22Rv1 (cell line): Measurements from ENCODE around the gene TMEM248.

Experiments
- H3K27ac ChIP-seq: fragments of 450-650 bp; 2 replicates; pipeline ENCODE4 v1.5.1; 2017
- ZFX ChIP-seq: fragments of 450-650 bp; IDR thresholded peaks from 2 replicates; pipeline ENCODE4 v1.6.1; 2017; ENCODE audit warnings: antibody characterized with exemption, borderline replicate concordance
- TF ChIP-seq, protein P1 (sequence below): fragments of 450-650 bp; IDR thresholded peaks from 2 replicates; pipeline ENCODE4 v1.5.1; 2017; ENCODE audit warnings: mild to moderate bottlenecking

Gene TMEM248

DNA sequence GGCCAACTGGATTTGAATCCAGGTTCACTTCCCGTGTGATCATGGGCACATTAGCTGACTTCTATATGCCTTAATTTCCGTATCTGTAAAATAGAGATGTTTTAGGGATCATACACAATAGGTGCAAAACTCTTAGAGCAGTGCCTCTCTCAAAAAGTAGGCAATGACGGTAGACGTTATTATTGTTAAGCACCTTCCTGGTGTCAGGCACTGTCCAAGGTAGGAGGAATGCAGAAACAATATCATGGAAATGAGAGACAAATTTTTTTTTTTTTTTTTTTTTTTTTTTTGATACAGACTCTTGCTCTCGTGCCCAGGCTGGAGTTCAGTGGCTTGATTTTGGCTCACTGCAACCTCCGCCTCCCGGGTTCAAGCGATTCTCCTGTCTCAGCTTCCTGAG is 8.1 kb downstream of the TMEM248 start:
- TF ChIP-seq ZFX = no peak
- TF ChIP-seq, protein P1, sequence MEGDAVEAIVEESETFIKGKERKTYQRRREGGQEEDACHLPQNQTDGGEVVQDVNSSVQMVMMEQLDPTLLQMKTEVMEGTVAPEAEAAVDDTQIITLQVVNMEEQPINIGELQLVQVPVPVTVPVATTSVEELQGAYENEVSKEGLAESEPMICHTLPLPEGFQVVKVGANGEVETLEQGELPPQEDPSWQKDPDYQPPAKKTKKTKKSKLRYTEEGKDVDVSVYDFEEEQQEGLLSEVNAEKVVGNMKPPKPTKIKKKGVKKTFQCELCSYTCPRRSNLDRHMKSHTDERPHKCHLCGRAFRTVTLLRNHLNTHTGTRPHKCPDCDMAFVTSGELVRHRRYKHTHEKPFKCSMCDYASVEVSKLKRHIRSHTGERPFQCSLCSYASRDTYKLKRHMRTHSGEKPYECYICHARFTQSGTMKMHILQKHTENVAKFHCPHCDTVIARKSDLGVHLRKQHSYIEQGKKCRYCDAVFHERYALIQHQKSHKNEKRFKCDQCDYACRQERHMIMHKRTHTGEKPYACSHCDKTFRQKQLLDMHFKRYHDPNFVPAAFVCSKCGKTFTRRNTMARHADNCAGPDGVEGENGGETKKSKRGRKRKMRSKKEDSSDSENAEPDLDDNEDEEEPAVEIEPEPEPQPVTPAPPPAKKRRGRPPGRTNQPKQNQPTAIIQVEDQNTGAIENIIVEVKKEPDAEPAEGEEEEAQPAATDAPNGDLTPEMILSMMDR = no peak
- H3K27ac ChIP-seq = no peak overlapping the region

DNA sequence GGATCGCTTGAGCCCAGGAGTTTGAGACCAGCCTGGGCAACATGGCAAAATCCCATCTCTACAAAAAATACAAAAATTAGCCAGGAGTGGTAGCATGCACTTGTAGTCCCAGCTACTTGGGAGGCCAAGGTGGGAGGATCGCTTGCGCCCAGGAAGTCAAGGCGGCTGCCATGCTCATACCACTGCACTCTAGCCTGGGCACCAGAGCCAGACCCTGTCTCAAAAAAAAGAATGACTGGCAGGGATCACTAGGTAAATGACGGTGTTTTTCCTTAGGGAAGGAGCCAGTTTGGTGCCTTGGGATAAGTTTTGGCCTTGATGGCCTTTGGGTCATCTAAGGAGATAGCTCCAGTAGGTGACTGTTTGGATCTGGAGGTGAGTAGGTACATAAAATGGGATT is 8.9 kb downstream of the TMEM248 start:
- TF ChIP-seq, protein P1 = no peak
- no peak for TF ChIP-seq ZFX
- H3K27ac ChIP-seq = no peak overlapping the region

DNA sequence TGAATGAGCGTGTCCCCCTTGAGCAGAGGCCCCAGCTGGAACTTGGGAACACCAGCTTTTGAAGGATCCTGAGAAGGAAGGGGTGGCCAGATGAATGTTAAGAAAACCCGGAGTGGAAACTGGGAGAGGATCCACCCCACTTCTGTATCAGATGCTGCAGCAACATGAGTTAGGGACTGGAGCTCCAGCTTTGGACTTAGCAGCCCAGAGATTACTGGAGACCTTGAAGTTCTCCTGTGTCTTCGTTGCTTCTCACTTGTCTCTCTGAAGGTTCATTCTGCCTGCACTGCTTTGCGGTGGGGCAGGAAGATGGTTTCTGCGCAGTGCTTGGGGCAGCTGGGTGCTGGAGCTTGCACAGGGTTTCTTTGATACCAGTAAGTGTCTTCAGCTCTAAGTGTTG is 9.3 kb downstream of the TMEM248 start:
- H3K27ac ChIP-seq = no peak overlapping the region
- no peak for TF ChIP-seq ZFX
- TF ChIP-seq, protein P1 = no peak

- no peak overlapping the region for H3K27ac ChIP-seq
- TF ChIP-seq ZFX = no peak
- TF ChIP-seq, protein P1 = no peak
These were observed 12.4 kb downstream of the TMEM248 start for GRCh38 chr7:66933469-66933868.

GRCh38 chr7:66937940-66938339 is 16.9 kb downstream of the TMEM248 start:
- TF ChIP-seq, protein P1 = no peak
- no peak for TF ChIP-seq ZFX
- no peak overlapping the region for H3K27ac ChIP-seq

DNA sequence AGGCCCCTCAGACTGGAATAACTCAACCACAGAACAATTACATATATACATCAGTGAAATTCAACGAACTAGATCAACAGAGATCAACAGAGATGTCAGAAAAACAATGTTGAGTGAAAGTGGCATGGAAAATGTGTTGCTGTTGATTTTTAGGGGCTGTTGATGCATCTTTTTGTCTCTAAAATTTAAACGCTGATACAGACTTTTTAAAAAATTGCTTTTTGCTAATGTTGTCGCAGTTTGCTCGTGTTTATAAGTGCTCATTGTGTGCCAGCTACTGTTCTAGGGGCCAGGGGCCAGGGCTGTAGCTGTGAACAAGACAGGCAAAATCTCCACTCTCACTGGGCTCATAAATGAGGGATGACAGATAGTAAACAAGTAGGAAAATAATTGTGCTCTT is 18.3 kb downstream of the TMEM248 start:
- no peak for TF ChIP-seq ZFX
- TF ChIP-seq, protein P1 = no peak
- H3K27ac ChIP-seq = no peak overlapping the region

DNA sequence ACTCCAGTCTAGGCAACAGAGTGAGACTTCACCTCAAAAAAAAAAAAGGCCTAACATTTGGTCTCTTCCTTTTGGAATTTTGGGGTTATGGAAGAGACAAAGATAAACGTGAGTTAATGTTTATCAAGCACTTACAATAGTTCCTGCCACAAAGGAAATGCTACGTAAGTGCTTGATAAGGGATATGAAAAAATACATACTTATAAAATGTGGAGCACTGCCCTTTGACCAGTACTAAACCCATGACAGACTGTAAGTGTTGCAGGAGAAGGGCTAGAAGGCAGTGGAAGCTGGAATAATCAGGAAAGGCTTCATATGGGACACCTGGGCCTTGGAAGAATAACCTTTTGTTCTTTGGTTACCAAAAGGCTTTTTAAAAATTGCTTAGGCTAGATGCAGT is 25.5 kb downstream of the TMEM248 start:
- no peak overlapping the region for H3K27ac ChIP-seq
- TF ChIP-seq ZFX = no peak
- TF ChIP-seq, protein P1 = no peak
